Naive thymus-derived CD8-positive, alpha-beta T cell (primary cell): ENCODE data around the gene CLEC3A. TPM values are rescaled to one million over a fixed set of nuclear protein-coding genes. Genes with fewer than 3 reads are reported as not detected.
A peak's percentile ranks its signal among the peaks of the same experiment; 100 is the strongest.

Experiments
- ATAC-seq, 2 donors: fragments of 150-1000 bp; cut with Tn5 transposase in 1 of 2; sonication (Bioruptor Pico), chemical (Tn5 transposase) in 1 of 2; 1 replicate in 1 of 2; 2 replicates in 1 of 2; pipeline ENCODE4 v1.10.0; 2021; ENCODE audit warnings: mild to moderate bottlenecking in 2 of 2, moderate library complexity in 2 of 2
- POLR2A ChIA-PET: fragments of 350-600 bp; sonication (Branson Sonifier 250); formaldehyde crosslinking; loops from one replicate; lab custom pipeline; 2021; ENCODE audit warnings: antibody characterized with exemption; lab: Charles Lee
- DNase-seq, 10 donors: peaks; one replicate each; pipeline versions ENCODE4 v3.0.0 to v3.0.0-alpha.2; 2020 to 2022
- H3K27ac Mint-ChIP-seq, 10 donors: one replicate each; pipeline ENCODE4 v1.8.0; 2020 to 2022; ENCODE audit warnings: mild to moderate bottlenecking in 10 of 10, mixed read lengths in 10 of 10, moderate library complexity in 4 of 10, inconsistent platforms in 1 of 10
- H3K27me3 Mint-ChIP-seq, 5 donors: one replicate each; pipeline ENCODE4 v1.8.0; 2021 to 2022; ENCODE audit warnings: mixed read lengths in 5 of 5
- H3K36me3 Mint-ChIP-seq, 3 donors: one replicate each; pipeline ENCODE4 v1.8.0; 2020 to 2022; ENCODE audit warnings: mixed read lengths in 3 of 3, mild to moderate bottlenecking in 2 of 3, inconsistent platforms in 1 of 3
- H3K4me1 Mint-ChIP-seq, 4 donors: one replicate each; pipeline ENCODE4 v1.8.0; 2021 to 2022; ENCODE audit warnings: mixed read lengths in 4 of 4
- H3K4me3 Mint-ChIP-seq, 10 donors: one replicate each; pipeline ENCODE4 v1.8.0; 2020 to 2022; ENCODE audit warnings: mild to moderate bottlenecking in 10 of 10, mixed read lengths in 10 of 10, moderate library complexity in 6 of 10, inconsistent platforms in 1 of 10
- H3K9me3 Mint-ChIP-seq, 9 donors: one replicate each; pipeline ENCODE4 v1.8.0; 2020 to 2022; ENCODE audit warnings: mixed read lengths in 9 of 9, mild to moderate bottlenecking in 3 of 9, inconsistent platforms in 1 of 9, moderate library complexity in 1 of 9
- polyA plus RNA-seq, 3 donors: library from polyadenylated mRNA; unstranded; fragments of 300-500 nt; fragmentation: Illumina TruSeq; gene quantifications; one replicate each; pipeline ENCODE4 v1.2.3, GENCODE V29; 2021
- total RNA-seq, 8 experiments: library from RNA in 2 of 8; stranded (reverse) in 2 of 8; gene quantifications; one replicate each; pipeline ENCODE4 v1.2.3 and lab custom pipeline; 2021 to 2026

Gene CLEC3A
- total and polyA plus RNA-seq, 5 experiments from 2014 or later = not detected

- peaks cover 0 to 6% (median 0%) of the 10 kb centered on the region in 3 donors for H3K36me3 Mint-ChIP-seq
- H3K9me3 Mint-ChIP-seq = peaks cover 0 to 22% (median 9%) of the 10 kb centered on the region in 9 donors
- no peak overlapping the region for H3K4me3 Mint-ChIP-seq
- H3K27ac Mint-ChIP-seq = no peak overlapping the region
- POLR2A ChIA-PET = no interaction called here
- DNase-seq (no peak), ATAC-seq (no peak)
- peaks cover 0 to 7% (median 1%) of the 10 kb centered on the region in 4 donors for H3K4me1 Mint-ChIP-seq
- H3K27me3 Mint-ChIP-seq = peaks cover 7 to 39% (median 11%) of the 10 kb centered on the region in 5 donors
Measured at GRCh38 chr16:77998350-77999023, 23.9 kb upstream of the CLEC3A start.

GRCh38 chr16:78001451-78002025, 20.8 kb upstream of the CLEC3A start:
- Mint-ChIP-seq H3K4me3 (no peak overlapping the region), H3K4me1 (peaks cover 0 to 7% (median 1%) of the 10 kb centered on the region in 4 donors), H3K36me3 (no peaks in the 10 kb centered on the region), H3K9me3 (peaks cover 0 to 9% (median 4%) of the 10 kb centered on the region in 9 donors), H3K27ac (no peak overlapping the region), H3K27me3 (peaks cover 6 to 35% (median 11%) of the 10 kb centered on the region in 5 donors)
- ATAC-seq (no peak), DNase-seq (no peak)
- POLR2A ChIA-PET = no interaction called here

DNA sequence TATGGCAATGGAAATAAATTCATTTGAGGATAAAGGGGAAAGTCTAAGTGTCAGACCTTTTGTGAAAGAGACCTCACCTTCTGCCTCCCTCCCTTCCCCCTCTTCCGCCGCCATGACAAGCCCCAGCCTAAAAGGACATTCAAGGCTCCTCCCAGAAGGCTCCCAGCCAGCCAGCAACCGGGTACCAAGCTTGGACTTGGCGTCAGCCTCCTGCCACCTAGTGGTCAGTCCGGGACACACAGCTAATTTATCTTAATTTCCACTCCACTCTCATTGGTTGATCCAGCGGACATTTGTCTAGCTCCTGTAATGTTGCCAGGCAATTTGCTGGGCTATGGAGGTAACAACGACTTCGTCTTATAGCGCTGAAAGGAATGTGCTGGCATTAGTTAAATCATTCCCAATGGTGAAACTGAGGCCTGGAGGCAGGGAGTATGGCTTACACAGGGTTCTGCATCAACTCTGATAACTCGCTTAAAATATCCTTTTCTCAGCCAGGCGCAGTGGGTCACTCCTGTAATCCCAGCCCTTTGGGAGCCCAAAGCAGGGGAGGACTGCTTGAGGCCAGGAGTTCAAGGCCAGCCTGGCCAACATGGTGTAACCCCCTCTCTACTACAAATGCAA, 19.3 kb upstream of the CLEC3A start:
- Mint-ChIP-seq H3K4me3 (no peak overlapping the region), H3K4me1 (peaks cover 0 to 7% (median 1%) of the 10 kb centered on the region in 4 donors), H3K27me3 (peaks cover 6 to 34% (median 14%) of the 10 kb centered on the region in 5 donors), H3K9me3 (peaks cover 0 to 4% (median 0%) of the 10 kb centered on the region in 9 donors), H3K36me3 (no peaks in the 10 kb centered on the region), H3K27ac (peak overlapping the region in 1 of 10 donors; percentile 33)
- POLR2A ChIA-PET = no interaction called here
- peak; percentile 71 to 76 for ATAC-seq
- peak; percentile 25 to 74 (median 45) for DNase-seq

- H3K36me3 Mint-ChIP-seq = no peaks in the 10 kb centered on the region
- H3K4me1 Mint-ChIP-seq = peaks cover 0 to 7% (median 1%) of the 10 kb centered on the region in 4 donors
Measured at GRCh38 chr16:78004517-78004916, 17.8 kb upstream of the CLEC3A start.

GRCh38 chr16:78005881-78006280, 16.5 kb upstream of the CLEC3A start:
- no peak overlapping the region for H3K27ac Mint-ChIP-seq
- H3K9me3 Mint-ChIP-seq = no peaks in the 10 kb centered on the region
- DNase-seq = no peak
- H3K27me3 Mint-ChIP-seq = peaks cover 2 to 14% (median 9%) of the 10 kb centered on the region in 5 donors
- H3K4me1 Mint-ChIP-seq = peaks cover 0 to 7% (median 1%) of the 10 kb centered on the region in 4 donors
- H3K36me3 Mint-ChIP-seq = no peaks in the 10 kb centered on the region
- no peak overlapping the region for H3K4me3 Mint-ChIP-seq
- POLR2A ChIA-PET = no interaction called here
- ATAC-seq = no peak

More at GRCh38 chr16:78004517-78004916, 17.8 kb upstream of the CLEC3A start:
- ATAC-seq (no peak), DNase-seq (no peak)
- no peak overlapping the region for H3K4me3 Mint-ChIP-seq
- POLR2A ChIA-PET = no interaction called here
- H3K9me3 Mint-ChIP-seq = no peaks in the 10 kb centered on the region
- H3K27ac Mint-ChIP-seq = no peak overlapping the region
- peaks cover 2 to 19% (median 11%) of the 10 kb centered on the region in 5 donors for H3K27me3 Mint-ChIP-seq

DNA sequence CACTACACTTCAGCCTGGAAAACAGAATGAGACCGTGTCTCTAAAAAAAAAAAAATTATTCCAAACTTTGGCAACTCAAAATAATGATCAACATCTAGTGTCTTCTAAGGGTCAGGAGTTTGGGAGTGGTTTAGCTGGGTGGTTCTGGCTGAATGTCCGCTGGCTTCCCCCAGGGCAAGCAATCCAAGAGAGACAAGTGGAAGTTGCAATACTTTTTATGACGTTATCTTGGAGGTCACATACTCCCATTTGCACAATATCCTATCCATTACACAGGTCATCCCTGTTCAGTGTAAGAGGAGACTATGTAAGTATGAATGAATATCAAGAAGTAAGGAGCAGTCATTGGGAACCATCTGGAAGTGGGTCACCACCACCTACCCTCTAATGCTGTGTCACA, 15.2 kb upstream of the CLEC3A start:
- ATAC-seq (no peak), DNase-seq (no peak)
- Mint-ChIP-seq H3K9me3 (no peaks in the 10 kb centered on the region), H3K4me3 (no peak overlapping the region), H3K27ac (no peak overlapping the region), H3K27me3 (peaks cover 2 to 21% (median 9%) of the 10 kb centered on the region in 5 donors), H3K4me1 (peaks cover 0 to 7% (median 1%) of the 10 kb centered on the region in 4 donors), H3K36me3 (no peaks in the 10 kb centered on the region)
- POLR2A ChIA-PET = no interaction called here

GRCh38 chr16:78024159-78024558, 1.8 kb downstream of the CLEC3A start:
- Mint-ChIP-seq H3K4me3 (no peak overlapping the region), H3K27me3 (peaks cover 7 to 25% (median 11%) of the 10 kb centered on the region in 5 donors), H3K27ac (no peak overlapping the region), H3K9me3 (peaks cover 0 to 2% (median 0%) of the 10 kb centered on the region in 9 donors), H3K4me1 (peaks cover 0 to 2% (median 0%) of the 10 kb centered on the region in 4 donors), H3K36me3 (no peaks in the 10 kb centered on the region)
- POLR2A ChIA-PET = no interaction called here
- no peak for DNase-seq
- no peak for ATAC-seq

- DNase-seq (no peak), ATAC-seq (no peak)
- POLR2A ChIA-PET = no interaction called here
- Mint-ChIP-seq H3K27me3 (peaks cover 5 to 22% (median 11%) of the 10 kb centered on the region in 5 donors), H3K4me1 (peaks cover 0 to 2% (median 0%) of the 10 kb centered on the region in 4 donors), H3K36me3 (no peaks in the 10 kb centered on the region), H3K27ac (no peak overlapping the region), H3K9me3 (no peaks in the 10 kb centered on the region), H3K4me3 (no peak overlapping the region)
Measured at GRCh38 chr16:78025631-78026030, 3.3 kb downstream of the CLEC3A start.

GRCh38 chr16:78028018-78028417, 5.7 kb downstream of the CLEC3A start:
- POLR2A ChIA-PET = no interaction called here
- Mint-ChIP-seq H3K4me3 (no peak overlapping the region), H3K9me3 (no peaks in the 10 kb centered on the region), H3K4me1 (peaks cover 0 to 2% (median under 1%) of the 10 kb centered on the region in 4 donors), H3K27ac (no peak overlapping the region), H3K27me3 (peaks cover 5 to 20% (median 11%) of the 10 kb centered on the region in 5 donors), H3K36me3 (no peaks in the 10 kb centered on the region)
- DNase-seq (no peak), ATAC-seq (no peak)

DNA sequence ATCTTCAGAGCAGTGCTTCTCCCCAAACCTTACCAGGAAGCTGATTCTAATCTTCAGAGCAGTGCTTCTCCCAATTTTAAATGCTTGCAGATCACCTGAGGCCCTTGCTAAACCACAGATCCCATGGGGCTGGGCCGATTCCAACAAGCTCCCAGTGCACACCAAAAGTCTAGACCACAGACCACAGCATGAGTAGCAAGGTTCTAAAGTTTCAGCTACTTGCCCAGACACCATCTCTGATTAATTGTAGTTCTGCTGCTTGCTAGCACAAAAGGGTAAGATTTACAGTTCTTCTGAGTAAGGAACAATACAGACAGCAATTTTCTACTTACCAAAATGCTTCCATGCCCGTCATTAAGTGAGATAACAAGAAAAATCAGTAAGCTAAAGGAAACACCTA, 12.2 kb downstream of the CLEC3A start:
- Mint-ChIP-seq H3K36me3 (no peaks in the 10 kb centered on the region), H3K4me1 (peaks cover 0 to 22% (median 3%) of the 10 kb centered on the region in 4 donors), H3K9me3 (no peaks in the 10 kb centered on the region), H3K27ac (peak overlapping the region in 2 of 10 donors; percentile 9 to 81), H3K27me3 (peaks cover 0 to 19% (median 13%) of the 10 kb centered on the region in 5 donors), H3K4me3 (peak overlapping the region in 2 of 10 donors; percentile 21 to 26)
- POLR2A ChIA-PET = no interaction called here
- no peak for DNase-seq
- no peak for ATAC-seq

DNA sequence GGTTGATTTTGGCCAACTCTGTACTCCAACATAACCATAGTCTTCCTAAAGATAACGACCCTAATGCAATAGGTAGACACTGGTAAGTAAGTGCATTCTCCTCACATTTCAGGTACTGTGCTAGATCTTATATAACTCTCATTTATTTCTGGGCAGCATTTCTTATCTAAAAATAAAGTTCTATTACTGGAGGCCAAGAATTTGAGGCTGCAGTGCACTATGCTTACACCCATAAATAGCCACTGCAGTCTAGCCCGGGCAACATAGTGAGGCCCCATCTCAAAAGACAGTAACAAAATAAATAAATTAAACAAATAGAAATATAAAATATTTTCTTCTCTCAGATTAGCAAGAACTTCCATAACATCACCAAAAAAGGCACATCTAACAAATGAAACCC, 12.7 kb downstream of the CLEC3A start:
- no peak for ATAC-seq
- POLR2A ChIA-PET = no interaction called here

GRCh38 chr16:78040396-78040795, 18.0 kb downstream of the CLEC3A start:
- H3K36me3 Mint-ChIP-seq = no peaks in the 10 kb centered on the region
- H3K27me3 Mint-ChIP-seq = peaks cover 13 to 53% (median 19%) of the 10 kb centered on the region in 5 donors
- no peak overlapping the region for H3K4me3 Mint-ChIP-seq
- no peak for ATAC-seq
- POLR2A ChIA-PET = no interaction called here
- H3K4me1 Mint-ChIP-seq = peaks cover 0 to 4% (median 0%) of the 10 kb centered on the region in 4 donors
- no peaks in the 10 kb centered on the region for H3K9me3 Mint-ChIP-seq
- DNase-seq = no peak
- H3K27ac Mint-ChIP-seq = no peak overlapping the region

More for the DNA sequence above, 12.7 kb downstream of the CLEC3A start:
- H3K27me3 Mint-ChIP-seq = peaks cover 0 to 24% (median 13%) of the 10 kb centered on the region in 5 donors
- no peaks in the 10 kb centered on the region for H3K36me3 Mint-ChIP-seq
- H3K4me3 Mint-ChIP-seq = peak overlapping the region in 1 of 10 donors; percentile 21
- no peaks in the 10 kb centered on the region for H3K9me3 Mint-ChIP-seq
- H3K27ac Mint-ChIP-seq = peak overlapping the region in 1 of 10 donors; percentile 81
- no peak for DNase-seq
- H3K4me1 Mint-ChIP-seq = peaks cover 0 to 22% (median 3%) of the 10 kb centered on the region in 4 donors
